Neutrophil (primary cell): ENCODE data around the gene GAREM1.

ENCODE experiments used
- H3K27ac ChIP-seq: fragments of 200-600 bp; sonication (generic); 2 replicates; pipeline ENCODE4 v1.5.1; 2016; ENCODE audit warnings: mild to moderate bottlenecking, moderate library complexity
- H3K27me3 ChIP-seq: fragments of 200-600 bp; sonication (generic); 2 replicates; pipeline ENCODE4 v1.6.0; 2016; ENCODE audit warnings: mild to moderate bottlenecking
- H3K36me3 ChIP-seq: fragments of 200-600 bp; sonication (generic); 2 replicates; pipeline ENCODE4 v1.5.1; 2017
- H3K4me1 ChIP-seq, 2 experiments: fragments of 200-600 bp in 1 of 2; sonication (generic) in 1 of 2; 1 replicate in 1 of 2; 2 replicates in 1 of 2; pipeline versions ENCODE4 v1.5.1 to v1.6.1; 2013 to 2016; ENCODE audit warnings: low read depth in 1 of 2, low read length in 1 of 2, mild to moderate bottlenecking in 1 of 2, moderate library complexity in 1 of 2; ENCODE audit not compliant: control insufficient read depth in 1 of 2, insufficient read depth in 1 of 2
- H3K4me3 ChIP-seq, 2 experiments: fragments of 200-600 bp in 1 of 2; sonication (generic) in 1 of 2; 1 replicate in 1 of 2; 2 replicates in 1 of 2; pipeline ENCODE4 v1.5.1; 2013 to 2016; ENCODE audit warnings: low read depth in 1 of 2, low read length in 1 of 2, mild to moderate bottlenecking in 1 of 2, moderate library complexity in 1 of 2
- H3K9me3 ChIP-seq: fragments of 200-600 bp; sonication (generic); 2 replicates; pipeline ENCODE4 v1.5.1; 2016
- CTCF ChIP-seq: fragments of 200-600 bp; sonication (generic); IDR thresholded peaks from 2 replicates; pipeline ENCODE4 v1.5.1; 2016; ENCODE audit warnings: antibody characterized with exemption

GAREM1 gene

DNA sequence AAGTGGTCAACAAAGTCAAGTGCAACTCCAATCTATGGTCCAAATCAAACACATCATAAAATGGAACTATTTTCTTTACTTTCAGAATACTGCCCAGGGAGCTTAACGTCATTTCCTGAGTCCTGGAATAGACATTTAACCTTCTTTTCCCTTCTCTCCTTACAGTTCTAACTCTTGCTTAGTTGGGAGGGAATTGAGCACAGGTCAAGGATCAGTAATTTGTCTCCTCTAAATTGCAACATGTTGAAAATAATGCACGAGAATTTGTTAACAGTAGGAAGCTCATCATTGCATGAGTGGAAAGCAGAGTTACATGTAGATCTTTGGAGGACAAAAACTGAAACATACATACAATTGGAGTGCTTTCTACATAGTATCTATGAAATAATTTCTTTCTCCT lies 193.1 kb downstream of the GAREM1 start:
- H3K4me1 ChIP-seq, result no peaks in the 10 kb centered on the region
- no peak overlapping the region for H3K4me3 ChIP-seq
- H3K36me3 ChIP-seq, result no peaks in the 10 kb centered on the region
- H3K27ac ChIP-seq, result no peak overlapping the region
- H3K27me3 ChIP-seq, result peaks cover 8% of the 10 kb centered on the region
- H3K9me3 ChIP-seq, result no peaks in the 10 kb centered on the region
- no peak for TF ChIP-seq CTCF

DNA sequence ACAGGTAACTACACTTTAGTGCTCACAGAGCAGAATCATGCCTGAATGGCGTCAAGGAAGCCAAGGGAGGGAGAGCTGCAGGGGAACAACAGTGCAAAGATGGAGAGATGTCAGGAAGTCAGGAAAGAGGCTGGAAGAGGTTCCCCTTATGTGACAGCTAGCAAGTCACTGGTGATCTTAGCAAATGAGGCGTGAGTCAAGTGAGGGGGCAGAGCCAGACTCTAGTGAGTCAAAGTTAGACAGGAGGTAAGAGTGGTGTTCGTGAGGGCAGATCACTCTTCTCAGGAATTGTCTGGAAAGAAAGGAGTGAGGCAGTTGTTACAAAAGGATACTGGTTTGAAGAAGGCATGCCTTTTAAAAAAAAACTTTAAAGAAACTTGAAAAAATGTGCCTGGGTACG lies 193.8 kb downstream of the GAREM1 start:
- Histone ChIP-seq H3K4me3 (no peak overlapping the region), H3K27ac (no peak overlapping the region), H3K9me3 (no peaks in the 10 kb centered on the region), H3K4me1 (no peaks in the 10 kb centered on the region), H3K27me3 (peaks cover 8% of the 10 kb centered on the region), H3K36me3 (no peaks in the 10 kb centered on the region)
- no peak for TF ChIP-seq CTCF

DNA sequence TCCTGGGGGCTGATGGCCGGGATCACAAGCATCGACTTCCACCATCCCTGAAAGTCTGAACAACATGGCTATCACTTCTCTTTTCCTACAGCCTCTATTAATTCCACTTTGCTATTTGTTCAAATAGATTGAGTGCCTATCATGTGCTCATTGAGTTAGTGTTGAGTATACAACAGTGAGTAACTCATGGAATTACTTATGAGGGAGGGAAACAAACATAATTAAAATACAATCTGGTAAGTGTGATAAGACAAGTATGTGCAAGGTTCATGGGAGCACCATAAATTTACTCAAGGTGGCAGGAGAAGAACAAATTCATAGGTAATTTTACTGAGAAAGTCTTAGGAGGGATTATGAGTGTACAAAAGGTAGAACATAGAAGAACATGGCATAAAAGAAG lies 194.4 kb downstream of the GAREM1 start:
- no peak for TF ChIP-seq CTCF
- Histone ChIP-seq H3K4me3 (no peak overlapping the region), H3K27ac (no peak overlapping the region), H3K36me3 (no peaks in the 10 kb centered on the region), H3K4me1 (no peaks in the 10 kb centered on the region), H3K27me3 (peaks cover 8% of the 10 kb centered on the region), H3K9me3 (no peaks in the 10 kb centered on the region)

DNA sequence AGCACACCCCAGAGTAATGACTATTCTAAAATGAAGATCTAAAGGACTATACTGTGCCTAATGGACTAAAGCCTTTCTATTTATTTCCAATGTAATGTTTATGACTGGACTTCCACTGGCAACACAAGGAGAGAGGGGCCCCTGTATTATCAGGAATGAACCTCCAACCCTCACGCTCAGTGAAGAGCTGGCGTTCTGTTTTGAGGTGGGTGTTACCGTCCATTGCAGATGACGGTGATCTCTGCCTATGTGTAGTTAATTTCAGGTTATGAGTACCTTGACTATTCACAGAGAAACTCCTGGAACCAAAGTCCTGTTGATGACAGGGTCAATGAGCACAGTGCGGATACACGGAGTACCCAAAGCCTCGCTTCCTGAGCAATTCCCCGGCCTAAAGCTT lies 195.5 kb downstream of the GAREM1 start:
- Histone ChIP-seq H3K36me3 (no peaks in the 10 kb centered on the region), H3K4me3 (no peak overlapping the region), H3K27ac (no peak overlapping the region), H3K27me3 (peaks cover 8% of the 10 kb centered on the region), H3K9me3 (no peaks in the 10 kb centered on the region), H3K4me1 (no peaks in the 10 kb centered on the region)
- TF ChIP-seq CTCF, result no peak

DNA sequence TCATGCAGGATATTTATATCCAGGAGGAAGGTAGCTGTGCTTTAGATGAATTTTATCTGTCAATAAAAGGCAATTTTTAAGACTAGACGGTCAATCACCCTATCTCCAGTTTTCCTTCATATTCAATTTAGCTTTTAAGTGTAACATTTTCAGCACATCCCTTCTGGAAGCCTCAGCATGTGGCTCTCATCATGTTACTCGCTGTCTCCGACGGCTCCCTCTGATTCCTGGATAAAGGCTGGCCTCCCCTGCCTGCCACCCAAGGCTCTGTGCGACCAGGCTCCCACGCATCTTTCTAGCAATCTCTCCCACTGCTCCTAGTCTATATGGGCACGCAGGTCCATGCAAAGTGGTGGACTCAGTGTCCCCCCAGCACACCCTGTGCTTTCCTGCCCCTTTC lies 196.4 kb downstream of the GAREM1 start:
- no peak for TF ChIP-seq CTCF
- Histone ChIP-seq H3K27me3 (peaks cover 8% of the 10 kb centered on the region), H3K27ac (no peak overlapping the region), H3K9me3 (no peaks in the 10 kb centered on the region), H3K4me1 (no peaks in the 10 kb centered on the region), H3K36me3 (no peaks in the 10 kb centered on the region), H3K4me3 (no peak overlapping the region)

DNA sequence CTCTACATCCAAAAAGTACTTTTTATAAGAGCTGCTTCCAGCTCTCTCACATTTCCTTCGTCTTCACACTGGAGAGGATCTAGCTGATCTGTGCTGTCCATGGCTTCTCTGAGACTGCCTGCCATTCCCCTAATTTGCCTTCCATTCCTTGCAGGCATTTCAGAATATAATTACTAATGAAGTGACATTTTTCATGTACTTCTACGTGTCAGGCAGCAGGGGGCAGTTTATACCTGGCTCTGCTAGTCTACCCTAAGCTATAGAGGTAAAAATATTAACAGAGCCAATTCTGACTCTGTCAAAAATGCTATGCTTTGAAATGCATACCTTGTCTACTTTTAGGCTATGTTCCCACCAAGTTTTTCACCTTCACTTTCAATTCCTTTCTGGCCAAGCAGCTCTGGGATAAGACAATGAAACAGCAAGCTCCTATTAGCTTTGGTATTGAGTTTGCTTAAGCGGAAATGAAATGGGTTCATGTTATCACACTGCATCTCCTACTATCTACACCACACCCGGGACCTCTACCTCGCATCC lies 198.9 kb downstream of the GAREM1 start:
- H3K9me3 ChIP-seq, result no peaks in the 10 kb centered on the region
- no peaks in the 10 kb centered on the region for H3K36me3 ChIP-seq
- H3K27ac ChIP-seq, result no peak overlapping the region
- peaks cover 8% of the 10 kb centered on the region for H3K27me3 ChIP-seq
- no peak for TF ChIP-seq CTCF
- H3K4me3 ChIP-seq, result no peak overlapping the region
- no peaks in the 10 kb centered on the region for H3K4me1 ChIP-seq
